Measurements from ENCODE around the gene FYN.

The FYN gene

DNA sequence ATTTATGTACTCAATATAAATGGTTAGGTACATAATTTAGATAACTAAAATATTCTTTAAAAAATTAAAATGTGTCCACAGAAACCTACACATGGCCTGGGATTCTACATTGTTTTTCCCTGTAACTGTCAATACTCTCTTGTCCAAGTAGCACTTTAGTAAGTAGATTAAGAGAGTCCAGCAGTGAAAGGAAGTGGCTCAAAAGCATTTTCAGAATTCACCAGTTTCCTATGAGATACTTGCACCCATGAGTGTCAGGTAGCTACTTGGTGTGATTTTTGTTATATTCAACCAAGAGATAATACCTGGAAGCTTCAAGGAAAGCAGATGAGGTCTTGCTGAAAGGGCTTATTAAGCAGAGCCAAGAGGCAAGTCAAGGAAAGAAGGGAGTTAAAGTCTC is 126.3 kb downstream of the FYN start:
- peaks cover 36% of the 10 kb centered on the region for H3K4me1 ChIP-seq (ENCODE audit: control insufficient read depth, low read depth, low read length)
- no peak overlapping the region for H3K9ac ChIP-seq (ENCODE audit: low read length)
- no peak overlapping the region for H3K4me3 ChIP-seq (ENCODE audit: low read length)
- no peak overlapping the region for H3K27ac ChIP-seq (ENCODE audit: low read length)
- H3K9me3 ChIP-seq (ENCODE audit: control insufficient read depth, low read depth, low read length) = no peaks in the 10 kb centered on the region
- H3K27me3 ChIP-seq (ENCODE audit: control insufficient read depth, insufficient read depth, low read length) = no peaks in the 10 kb centered on the region
- no peaks in the 10 kb centered on the region for H3K36me3 ChIP-seq (ENCODE audit: control insufficient read depth, low read depth, low read length)

DNA sequence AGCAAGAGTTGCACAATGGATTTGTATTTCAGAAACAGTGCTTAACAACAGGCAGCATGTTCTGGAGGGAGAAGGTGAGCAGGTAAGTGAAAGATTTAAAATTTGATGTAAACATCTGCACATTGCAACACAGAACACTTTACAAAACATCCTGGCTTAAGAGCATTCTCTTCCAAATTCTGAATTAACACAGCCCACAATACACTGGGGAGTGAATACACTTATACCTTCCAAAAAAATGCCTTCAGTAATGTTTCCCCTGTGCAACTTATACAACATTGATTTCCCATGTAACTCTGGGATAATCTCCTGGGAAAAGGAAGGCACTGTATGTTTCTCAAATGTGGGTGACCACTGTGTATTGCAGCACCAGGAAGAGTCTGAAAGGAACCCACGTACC is 127.6 kb downstream of the FYN start:
- H3K4me1 ChIP-seq (ENCODE audit: control insufficient read depth, low read depth, low read length) = peaks cover 25% of the 10 kb centered on the region
- no peak overlapping the region for H3K4me3 ChIP-seq (ENCODE audit: low read length)
- H3K36me3 ChIP-seq (ENCODE audit: control insufficient read depth, low read depth, low read length) = no peaks in the 10 kb centered on the region
- H3K9ac ChIP-seq (ENCODE audit: low read length) = no peak overlapping the region
- no peaks in the 10 kb centered on the region for H3K9me3 ChIP-seq (ENCODE audit: control insufficient read depth, low read depth, low read length)
- no peaks in the 10 kb centered on the region for H3K27me3 ChIP-seq (ENCODE audit: control insufficient read depth, insufficient read depth, low read length)
- H3K27ac ChIP-seq (ENCODE audit: low read length) = no peak overlapping the region

DNA sequence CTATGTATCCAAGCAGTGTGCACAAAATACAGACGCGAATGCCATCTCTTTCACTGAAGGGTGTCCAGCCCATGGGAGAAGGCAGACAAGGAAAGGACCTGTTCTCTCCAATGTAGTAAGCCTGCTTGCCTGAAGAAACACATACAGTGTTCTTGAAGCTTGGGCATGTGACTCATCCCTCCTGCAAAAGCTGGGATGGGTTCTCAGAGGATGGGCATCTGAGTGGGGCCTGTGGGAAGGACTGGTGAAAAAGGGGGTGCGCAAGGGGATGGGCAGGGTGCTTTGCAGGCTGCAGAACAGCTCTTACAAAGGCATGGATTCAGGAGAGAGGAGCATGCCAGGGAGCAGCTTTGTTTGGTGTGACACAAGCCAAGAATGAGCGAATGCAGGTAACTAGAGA is 128.1 kb downstream of the FYN start:
- H3K4me3 ChIP-seq (ENCODE audit: low read length) = no peak overlapping the region
- peaks cover 21% of the 10 kb centered on the region for H3K4me1 ChIP-seq (ENCODE audit: control insufficient read depth, low read depth, low read length)

DNA sequence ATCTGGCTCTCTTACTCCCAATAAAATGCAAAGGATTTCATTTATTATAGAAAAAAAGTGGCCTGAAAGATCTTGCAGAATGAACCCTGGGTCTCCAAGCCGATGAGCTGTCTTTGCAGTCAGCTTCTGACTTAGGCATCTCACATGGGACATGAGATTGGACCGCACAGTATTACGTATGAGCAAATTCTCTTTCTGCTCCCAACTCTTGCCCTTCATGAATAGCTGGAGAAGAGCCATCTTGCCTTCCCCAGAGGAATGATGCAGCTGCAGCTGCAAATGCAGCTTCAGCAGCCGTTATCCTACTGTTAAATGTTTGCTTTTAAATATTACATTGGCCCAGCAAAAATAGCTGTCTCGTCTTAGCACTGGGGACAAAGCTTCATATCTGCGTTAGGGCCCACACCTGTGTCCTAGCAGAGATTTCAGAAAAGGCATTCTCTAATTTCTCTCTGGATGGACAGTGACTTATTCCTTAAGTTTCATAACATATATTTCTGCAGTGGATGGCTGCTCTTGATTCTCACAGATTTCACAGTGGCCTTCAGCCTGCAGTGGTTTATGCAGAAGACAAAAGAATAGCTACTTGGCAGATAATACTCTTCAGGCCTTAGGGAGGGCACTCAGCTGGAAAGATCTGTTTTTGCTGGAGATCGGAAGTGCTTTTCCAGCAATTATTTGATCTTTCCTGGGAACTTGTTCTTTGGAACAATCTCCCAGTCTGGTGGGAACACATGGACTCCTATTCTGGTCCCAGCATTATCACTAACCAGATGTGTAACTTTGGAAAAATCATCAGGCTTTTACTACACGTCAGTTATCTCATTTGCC is 129.2 kb downstream of the FYN start:
- no peak overlapping the region for H3K27ac ChIP-seq (ENCODE audit: low read length)
- H3K9ac ChIP-seq (ENCODE audit: low read length) = no peak overlapping the region
- H3K4me3 ChIP-seq (ENCODE audit: low read length) = no peak overlapping the region
- H3K4me1 ChIP-seq (ENCODE audit: control insufficient read depth, low read depth, low read length) = peaks cover 17% of the 10 kb centered on the region
- H3K27me3 ChIP-seq (ENCODE audit: control insufficient read depth, insufficient read depth, low read length) = no peaks in the 10 kb centered on the region
- H3K36me3 ChIP-seq (ENCODE audit: control insufficient read depth, low read depth, low read length) = no peaks in the 10 kb centered on the region
- no peaks in the 10 kb centered on the region for H3K9me3 ChIP-seq (ENCODE audit: control insufficient read depth, low read depth, low read length)

More for the DNA sequence above, 128.1 kb downstream of the FYN start:
- no peaks in the 10 kb centered on the region for H3K27me3 ChIP-seq (ENCODE audit: control insufficient read depth, insufficient read depth, low read length)
- H3K9me3 ChIP-seq (ENCODE audit: control insufficient read depth, low read depth, low read length) = no peaks in the 10 kb centered on the region
- H3K36me3 ChIP-seq (ENCODE audit: control insufficient read depth, low read depth, low read length) = no peaks in the 10 kb centered on the region
- H3K9ac ChIP-seq (ENCODE audit: low read length) = no peak overlapping the region
- no peak overlapping the region for H3K27ac ChIP-seq (ENCODE audit: low read length)

DNA sequence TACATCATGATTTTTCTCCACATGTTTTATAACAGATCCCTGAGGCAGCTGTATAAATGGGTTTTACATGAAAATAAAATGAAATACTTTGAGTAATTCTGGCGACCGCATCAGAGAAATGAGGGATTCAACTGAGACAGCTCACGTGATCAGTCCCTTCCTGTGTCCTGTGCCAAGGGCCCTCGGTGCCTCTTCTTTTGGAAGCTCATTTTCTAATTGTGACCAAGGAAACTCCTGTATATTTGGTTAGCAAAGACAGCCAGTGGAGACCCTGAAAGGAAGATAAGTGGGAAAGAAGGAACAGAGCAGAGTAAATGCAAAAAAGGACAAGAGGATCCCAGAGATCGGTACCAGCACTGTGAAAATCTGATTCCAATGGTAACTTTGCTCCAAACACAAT is 129.9 kb downstream of the FYN start:
- H3K27me3 ChIP-seq (ENCODE audit: control insufficient read depth, insufficient read depth, low read length) = no peaks in the 10 kb centered on the region
- no peak overlapping the region for H3K4me3 ChIP-seq (ENCODE audit: low read length)
- no peak overlapping the region for H3K9ac ChIP-seq (ENCODE audit: low read length)
- no peaks in the 10 kb centered on the region for H3K36me3 ChIP-seq (ENCODE audit: control insufficient read depth, low read depth, low read length)
- H3K4me1 ChIP-seq (ENCODE audit: control insufficient read depth, low read depth, low read length) = peaks cover 16% of the 10 kb centered on the region
- no peak overlapping the region for H3K27ac ChIP-seq (ENCODE audit: low read length)
- H3K9me3 ChIP-seq (ENCODE audit: control insufficient read depth, low read depth, low read length) = no peaks in the 10 kb centered on the region

DNA sequence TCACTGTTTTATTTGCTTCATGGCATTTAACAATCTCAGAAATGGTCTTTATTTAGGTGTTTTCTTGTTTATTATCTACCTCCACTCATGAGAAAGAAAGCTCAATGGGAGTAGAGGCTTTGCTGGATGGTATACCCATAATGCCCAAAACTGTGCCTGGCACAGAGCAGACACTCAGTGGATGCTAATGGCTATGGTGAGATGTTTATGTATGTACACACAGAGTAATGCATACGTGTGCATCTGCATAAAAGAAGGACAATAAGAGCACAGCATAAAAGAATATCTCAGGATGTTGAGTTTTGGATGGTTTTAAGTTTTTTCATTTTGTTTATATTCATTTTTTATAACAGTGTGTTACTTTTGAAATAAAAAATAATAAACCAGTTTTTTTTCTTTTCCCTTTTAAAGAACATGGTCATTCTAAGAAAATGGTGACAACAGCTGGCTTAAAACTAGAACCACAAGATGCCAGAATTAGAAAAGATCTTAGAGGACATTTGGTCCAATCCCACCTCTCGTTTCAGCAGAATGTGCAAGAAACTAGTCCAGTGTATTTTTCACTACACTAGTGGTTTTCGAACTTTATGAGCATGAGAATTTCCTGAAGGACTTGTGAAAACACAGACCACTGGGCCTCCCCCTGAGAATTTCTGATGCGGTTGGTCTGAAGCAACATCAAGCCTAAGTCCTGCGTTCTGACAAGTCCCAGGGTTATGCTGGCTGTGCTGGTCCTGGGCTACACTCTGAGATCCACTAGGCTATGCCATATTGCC is 131.9 kb downstream of the FYN start:
- Histone ChIP-seq H3K4me3 (ENCODE audit: low read length) (no peak overlapping the region), H3K9me3 (ENCODE audit: control insufficient read depth, low read depth, low read length) (no peaks in the 10 kb centered on the region), H3K36me3 (ENCODE audit: control insufficient read depth, low read depth, low read length) (no peaks in the 10 kb centered on the region), H3K27ac (ENCODE audit: low read length) (no peak overlapping the region), H3K9ac (ENCODE audit: low read length) (no peak overlapping the region), H3K27me3 (ENCODE audit: control insufficient read depth, insufficient read depth, low read length) (no peaks in the 10 kb centered on the region), H3K4me1 (ENCODE audit: control insufficient read depth, low read depth, low read length) (peaks cover 4% of the 10 kb centered on the region)

DNA sequence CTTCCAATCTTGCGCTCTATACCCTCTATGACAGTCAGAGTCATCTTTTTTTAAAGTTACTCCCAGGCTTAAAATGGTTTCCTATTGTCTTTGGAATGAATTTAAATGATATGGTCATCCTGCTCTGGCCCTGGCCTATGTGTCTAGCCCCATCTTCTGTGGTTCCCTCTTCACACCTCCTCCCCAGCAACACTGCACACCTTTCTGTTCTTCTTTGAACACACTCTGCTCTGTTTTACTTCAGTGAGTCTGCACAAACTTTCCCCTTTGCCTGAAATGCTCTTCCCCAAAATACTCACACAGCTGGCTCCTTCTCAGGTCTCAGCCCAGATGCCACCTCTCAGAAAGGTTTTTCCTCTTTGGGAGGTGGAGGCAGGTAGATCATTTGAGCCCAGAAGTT is 132.7 kb downstream of the FYN start:
- no peaks in the 10 kb centered on the region for H3K27me3 ChIP-seq (ENCODE audit: control insufficient read depth, insufficient read depth, low read length)
- H3K9me3 ChIP-seq (ENCODE audit: control insufficient read depth, low read depth, low read length) = no peaks in the 10 kb centered on the region
- H3K4me3 ChIP-seq (ENCODE audit: low read length) = no peak overlapping the region
- no peaks in the 10 kb centered on the region for H3K36me3 ChIP-seq (ENCODE audit: control insufficient read depth, low read depth, low read length)
- H3K9ac ChIP-seq (ENCODE audit: low read length) = no peak overlapping the region
- H3K27ac ChIP-seq (ENCODE audit: low read length) = no peak overlapping the region
- H3K4me1 ChIP-seq (ENCODE audit: control insufficient read depth, low read depth, low read length) = peaks cover 4% of the 10 kb centered on the region

DNA sequence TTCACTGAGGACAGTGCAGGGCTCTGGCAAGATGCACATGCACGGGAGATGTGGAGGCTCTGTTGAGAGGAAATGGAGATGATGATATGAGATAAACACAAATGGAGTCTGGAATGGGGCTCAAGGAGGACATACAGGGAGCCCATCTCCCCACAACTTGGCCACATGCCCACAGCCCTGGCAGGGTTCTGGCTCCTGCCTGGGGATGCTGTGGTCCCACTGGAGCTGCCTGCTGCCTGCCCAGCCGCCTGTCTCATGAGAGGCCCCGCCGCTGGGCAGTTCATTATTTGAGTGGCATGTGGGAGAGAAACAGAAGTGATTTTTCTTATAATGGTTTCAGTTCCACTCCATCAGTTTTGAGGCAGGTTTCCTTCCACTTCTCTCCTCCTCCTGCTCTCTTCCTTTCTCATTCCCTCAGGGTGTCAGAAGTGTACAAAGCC is 134.0 kb downstream of the FYN start:
- Histone ChIP-seq H3K9me3 (ENCODE audit: control insufficient read depth, low read depth, low read length) (no peaks in the 10 kb centered on the region), H3K4me1 (ENCODE audit: control insufficient read depth, low read depth, low read length) (peaks cover 3% of the 10 kb centered on the region), H3K4me3 (ENCODE audit: low read length) (no peak overlapping the region), H3K27ac (ENCODE audit: low read length) (no peak overlapping the region), H3K9ac (ENCODE audit: low read length) (no peak overlapping the region), H3K36me3 (ENCODE audit: control insufficient read depth, low read depth, low read length) (no peaks in the 10 kb centered on the region), H3K27me3 (ENCODE audit: control insufficient read depth, insufficient read depth, low read length) (no peaks in the 10 kb centered on the region)

DNA sequence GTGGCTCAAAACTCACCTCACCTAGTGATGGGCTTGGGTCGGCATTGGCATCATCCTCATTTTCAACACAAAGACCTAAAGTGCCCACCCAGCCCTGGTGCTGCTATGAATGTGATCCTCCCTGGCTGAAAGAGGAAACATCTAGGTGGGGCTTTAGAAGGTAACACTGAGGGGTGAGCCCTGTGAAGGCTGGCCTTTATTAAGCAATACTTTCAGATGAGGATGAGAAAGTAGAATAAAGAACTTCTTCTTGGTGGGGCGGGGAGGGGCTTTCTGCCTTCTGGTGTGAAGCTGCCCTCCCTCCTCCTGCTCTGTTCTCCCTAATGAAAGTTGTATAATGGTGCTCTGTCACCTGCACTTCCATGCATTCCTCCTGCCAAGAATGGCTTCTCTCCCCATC is 134.6 kb downstream of the FYN start:
- Histone ChIP-seq H3K27ac (ENCODE audit: low read length) (no peak overlapping the region), H3K9me3 (ENCODE audit: control insufficient read depth, low read depth, low read length) (no peaks in the 10 kb centered on the region), H3K4me1 (ENCODE audit: control insufficient read depth, low read depth, low read length) (no peaks in the 10 kb centered on the region), H3K4me3 (ENCODE audit: low read length) (no peak overlapping the region), H3K27me3 (ENCODE audit: control insufficient read depth, insufficient read depth, low read length) (no peaks in the 10 kb centered on the region), H3K36me3 (ENCODE audit: control insufficient read depth, low read depth, low read length) (no peaks in the 10 kb centered on the region), H3K9ac (ENCODE audit: low read length) (no peak overlapping the region)

DNA sequence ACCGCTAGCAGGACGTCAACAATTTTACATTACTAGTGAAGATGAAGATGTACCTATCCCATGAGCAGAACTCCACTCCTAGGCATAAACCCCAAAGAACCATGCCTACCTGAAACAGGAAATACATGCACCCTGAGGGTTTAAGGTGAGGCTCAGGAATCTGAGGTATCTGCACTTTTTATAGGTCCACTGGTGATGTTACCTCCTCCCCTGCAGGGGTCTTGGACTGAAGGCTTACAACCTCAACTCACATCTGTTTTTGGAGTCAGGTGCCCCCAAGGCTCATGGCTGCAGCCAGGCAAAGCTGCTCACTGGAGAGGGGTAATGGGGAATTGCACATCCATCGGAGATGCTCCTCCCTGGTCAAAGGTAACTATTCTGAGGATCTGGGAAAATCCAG is 135.1 kb downstream of the FYN start:
- Histone ChIP-seq H3K36me3 (ENCODE audit: control insufficient read depth, low read depth, low read length) (peaks cover under 1% of the 10 kb centered on the region), H3K4me1 (ENCODE audit: control insufficient read depth, low read depth, low read length) (no peaks in the 10 kb centered on the region), H3K27ac (ENCODE audit: low read length) (no peak overlapping the region), H3K4me3 (ENCODE audit: low read length) (no peak overlapping the region), H3K27me3 (ENCODE audit: control insufficient read depth, insufficient read depth, low read length) (no peaks in the 10 kb centered on the region), H3K9me3 (ENCODE audit: control insufficient read depth, low read depth, low read length) (peaks cover 3% of the 10 kb centered on the region), H3K9ac (ENCODE audit: low read length) (no peak overlapping the region)

DNA sequence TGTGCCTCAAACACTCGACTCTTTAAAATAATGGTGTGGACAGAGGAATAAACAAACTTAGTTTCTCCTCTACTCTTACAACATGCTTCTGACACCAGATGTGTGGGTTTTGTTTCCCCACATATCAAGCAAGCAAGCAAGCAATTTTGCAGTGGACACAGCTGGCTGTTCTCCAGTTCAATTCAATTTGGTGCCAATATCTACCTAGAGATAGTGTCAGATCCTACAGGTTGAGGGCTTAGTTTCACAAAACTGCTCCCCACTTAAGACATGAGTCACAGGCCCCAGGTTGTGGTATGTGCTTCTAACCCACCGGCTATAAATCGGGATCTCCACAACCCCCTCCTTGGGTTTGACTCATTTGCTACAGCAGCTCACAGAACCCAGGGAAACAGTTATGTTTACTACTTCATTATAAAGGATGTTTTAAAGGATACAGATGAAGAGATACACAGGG is 136.2 kb downstream of the FYN start:
- Histone ChIP-seq H3K4me3 (ENCODE audit: low read length) (no peak overlapping the region), H3K36me3 (ENCODE audit: control insufficient read depth, low read depth, low read length) (peaks cover 6% of the 10 kb centered on the region), H3K4me1 (ENCODE audit: control insufficient read depth, low read depth, low read length) (peaks cover under 1% of the 10 kb centered on the region), H3K9ac (ENCODE audit: low read length) (no peak overlapping the region), H3K27me3 (ENCODE audit: control insufficient read depth, insufficient read depth, low read length) (no peaks in the 10 kb centered on the region), H3K9me3 (ENCODE audit: control insufficient read depth, low read depth, low read length) (peaks cover 13% of the 10 kb centered on the region), H3K27ac (ENCODE audit: low read length) (no peak overlapping the region)

Measured in iPS-18a (cell line).